Measurements from ENCODE around the gene CYP26A1. TPM values are rescaled to one million over a fixed set of nuclear protein-coding genes. Genes with fewer than 3 reads are reported as not detected.

The CYP26A1 gene
- total and polyA plus RNA-seq, 2 experiments from 2014 or later, result 1.2 to 1.8 TPM

GRCh38 chr10:93039721-93040120 lies 34.0 kb upstream of the CYP26A1 start:
- no peaks in the 10 kb centered on the region for H3F3A ChIP-seq (replicated peaks; ENCODE audit: low read depth)
- H3K27me3 Mint-ChIP-seq (ENCODE audit: insufficient read depth, low read depth, poor library complexity), result no peaks in the 10 kb centered on the region
- 0 out of 2 replicates have a peak overlapping the region, but pooled peaks have one; percentile 13 for H3K4me2 ChIP-seq
- no peaks in the 10 kb centered on the region for H3K79me2 ChIP-seq (replicated peaks; ENCODE audit: insufficient read depth)
- peaks cover 4% of the 10 kb centered on the region; the same call in 1 of the 2 replicates for H3K4me1 ChIP-seq (ENCODE audit: insufficient read depth)
- no peak overlapping the region for H3K4me3 ChIP-seq
- DNase-seq (ENCODE audit: low spot score) (peak; percentile 82), ATAC-seq (peak; percentile 99)
- H3K27ac Mint-ChIP-seq, result no peak overlapping the region; the same call in none of the 2 replicates
- H3K9me3 Mint-ChIP-seq, result no peaks in the 10 kb centered on the region
- peaks cover 19% of the 10 kb centered on the region for H3K4me1 Mint-ChIP-seq
- H3K4me3 Mint-ChIP-seq, result no peak overlapping the region
- H3K9me2 ChIP-seq (ENCODE audit: insufficient read depth), result no peaks in the 10 kb centered on the region
- TF ChIP-seq ZNF462 (CRISPR knock-in tag; IDR thresholded peaks at IDR 0.05), result 0 out of 2 replicates have a peak, but pooled peaks have one; percentile 24
- TF ChIP-seq CTCF (conservative IDR thresholded peaks at IDR 0.05; ENCODE audit: low read depth in 2 of 2), result peak; percentile 72 to 92
- TF ChIP-seq POLR2AphosphoS5 (IDR thresholded peaks at IDR 0.05; ENCODE audit: low read depth), result no peak
- no peak for TF ChIP-seq EZH2phosphoT487 (IDR thresholded peaks at IDR 0.05; ENCODE audit: unreplicated experiment)
- H3K36me3 Mint-ChIP-seq (ENCODE audit: low read depth), result no peaks in the 10 kb centered on the region
- H3K27me3 ChIP-seq (ENCODE audit: insufficient read depth), result no peaks in the 10 kb centered on the region
- no peaks in the 10 kb centered on the region for H4K20me1 ChIP-seq (replicated peaks; ENCODE audit: insufficient read depth)
- no peak overlapping the region for H3K27ac ChIP-seq (ENCODE audit: low read depth)
- no peak overlapping the region for H2AFZ ChIP-seq
- H3K36me3 ChIP-seq (ENCODE audit: insufficient read depth), result no peaks in the 10 kb centered on the region

Data from GM23338 (cell line).